ENCODE measurements around the gene MAP1LC3B2.

- no peak for TF ChIP-seq CTCF (conservative IDR thresholded peaks at IDR 0.05; ENCODE audit: low read length)
- TF ChIP-seq EZH2phosphoT487 (IDR thresholded peaks at IDR 0.05; ENCODE audit: borderline replicate concordance, low read depth, low read length) = no peak
These were observed 14.6 kb downstream of the MAP1LC3B2 start for GRCh38 chr12:116573776-116574175.
